IMR-90 (cell line): Measurements from ENCODE around the gene RHBDL1.

Experiments used
- CEBPB ChIP-seq: IDR thresholded peaks from 2 replicates; pipeline ENCODE4 v1.6.1; 2012; ENCODE audit warnings: low read depth, low read length, improper control_type of control experiment
- CTCF ChIP-seq: conservative IDR thresholded peaks from 2 replicates; pipeline ENCODE4 v1.5.1; 2012; ENCODE audit warnings: mild to moderate bottlenecking, low read depth, low read length, improper control_type of control experiment
- POLR2A ChIP-seq: IDR thresholded peaks from 2 replicates; pipeline ENCODE4 v1.6.1; 2012; ENCODE audit warnings: mild to moderate bottlenecking, low read depth, low read length
- RAD21 ChIP-seq: IDR thresholded peaks from 2 replicates; pipeline ENCODE4 v1.6.1; 2012; ENCODE audit warnings: low read length, improper control_type of control experiment
- RFX5 ChIP-seq: IDR thresholded peaks from 2 replicates; pipeline ENCODE4 v1.8.0; 2012; ENCODE audit warnings: low read depth, mild to moderate bottlenecking, low read length, moderate library complexity
- TF ChIP-seq, protein P1 (sequence below): fragments of 150-350 bp; IDR thresholded peaks from 2 replicates; pipeline ENCODE4 v1.6.1; 2017; ENCODE audit warnings: mild to moderate bottlenecking, antibody characterized with exemption, low read length, low read depth

- TF ChIP-seq POLR2A = no peak
- TF ChIP-seq CTCF = no peak
- TF ChIP-seq RAD21 = no peak
- TF ChIP-seq CEBPB = no peak
- TF ChIP-seq, protein P1, sequence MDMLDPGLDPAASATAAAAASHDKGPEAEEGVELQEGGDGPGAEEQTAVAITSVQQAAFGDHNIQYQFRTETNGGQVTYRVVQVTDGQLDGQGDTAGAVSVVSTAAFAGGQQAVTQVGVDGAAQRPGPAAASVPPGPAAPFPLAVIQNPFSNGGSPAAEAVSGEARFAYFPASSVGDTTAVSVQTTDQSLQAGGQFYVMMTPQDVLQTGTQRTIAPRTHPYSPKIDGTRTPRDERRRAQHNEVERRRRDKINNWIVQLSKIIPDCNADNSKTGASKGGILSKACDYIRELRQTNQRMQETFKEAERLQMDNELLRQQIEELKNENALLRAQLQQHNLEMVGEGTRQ = no peak
- TF ChIP-seq RFX5 = no peak
These were observed 32.5 kb upstream of the RHBDL1 start for GRCh38 chr16:643050-643368.
